Activated T-helper 9 cell treated with anti-CD3 and anti-CD28 coated beads, Interleukin-2, amount 50 U/mL, for 16 hours (primary cell): ENCODE data around the gene IL31.
"Not testable (repeated sequence)": the region's sequence is repeated elsewhere in the genome, so short reads cannot be mapped to it uniquely, and the experiment has no call there.

Source experiments
- DNase-seq: peaks from one replicate; pipeline ENCODE4 v3.0.0-alpha.2; 2020; ENCODE audit warnings: low read depth

IL31 gene

GRCh38 chr12:122174155-122174845 is at the start of gene IL31:
TSS of gene IL31 (minus strand) at chr12:122174221. CDS start at chr12:122174172, 49 bp downstream.
- DNase-seq, result no peak

- DNase-seq, result no peak
Measured at GRCh38 chr12:122216445-122216844, 42.4 kb upstream of the IL31 start.

GRCh38 chr12:122215771-122216170 is 41.8 kb upstream of the IL31 start:
- DNase-seq, result no peak

- DNase-seq, result no peak
Measured at GRCh38 chr12:122208073-122208820, 34.2 kb upstream of the IL31 start.

- DNase-seq, result no peak
Measured at GRCh38 chr12:122207391-122207790, 33.4 kb upstream of the IL31 start.

GRCh38 chr12:122206976-122207375 is 33.0 kb upstream of the IL31 start:
- DNase-seq, result no peak

- DNase-seq, result no peak
Measured at GRCh38 chr12:122206111-122206881, 32.3 kb upstream of the IL31 start.

GRCh38 chr12:122205053-122205925 is 31.3 kb upstream of the IL31 start:
- no peak for DNase-seq

GRCh38 chr12:122204167-122205052 is 30.4 kb upstream of the IL31 start:
- no peak for DNase-seq

- peak; percentile 56 for DNase-seq
Measured at GRCh38 chr12:122203301-122204166, 29.5 kb upstream of the IL31 start, which contains the start of gene B3GNT4. TSS of gene B3GNT4 (plus strand) at chr12:122203709. CDS start at chr12:122204619, 910 bp downstream.

- DNase-seq, result not testable (repeated sequence)
Measured at GRCh38 chr12:122202811-122203210, 28.8 kb upstream of the IL31 start.

- DNase-seq, result no peak
Measured at GRCh38 chr12:122202017-122202416, 28.0 kb upstream of the IL31 start.

- no peak for DNase-seq
Measured at GRCh38 chr12:122201381-122201780, 27.4 kb upstream of the IL31 start.

- DNase-seq, result no peak
Measured at GRCh38 chr12:122200541-122201175, 26.6 kb upstream of the IL31 start.

GRCh38 chr12:122199484-122200355 is 25.7 kb upstream of the IL31 start:
- DNase-seq, result no peak

- DNase-seq, result no peak
Measured at GRCh38 chr12:122197612-122197966, 23.6 kb upstream of the IL31 start.

- no peak for DNase-seq
Measured at GRCh38 chr12:122195405-122195804, 21.4 kb upstream of the IL31 start.

- DNase-seq, result no peak
Measured at GRCh38 chr12:122194804-122195203, 20.8 kb upstream of the IL31 start.
